ENCODE data around the gene NELL1. TPM values are rescaled to one million over a fixed set of nuclear protein-coding genes. Genes with fewer than 3 reads are reported as not detected.

Gene NELL1
- total RNA-seq, 1 donor from 2014 or later, result 0.29 TPM

GRCh38 chr11:21037850-21038249, 368.5 kb downstream of the NELL1 start:
- Mint-ChIP-seq H3K36me3 (ENCODE audit: unreplicated experiment) (no peaks in the 10 kb centered on the region), H3K9me3 (ENCODE audit: unreplicated experiment) (no peaks in the 10 kb centered on the region), H3K27me3 (ENCODE audit: unreplicated experiment) (no peaks in the 10 kb centered on the region), H3K4me3 (ENCODE audit: unreplicated experiment) (no peak overlapping the region), H3K4me1 (ENCODE audit: low read depth, unreplicated experiment) (no peaks in the 10 kb centered on the region), H3K27ac (ENCODE audit: unreplicated experiment) (no peak overlapping the region)
- TF ChIP-seq CTCF (IDR thresholded peaks at IDR 0.05; ENCODE audit: partially characterized antibody, unreplicated experiment), result no peak
- DNase-seq, result no peak

GRCh38 chr11:21038801-21039200, 369.4 kb downstream of the NELL1 start:
- TF ChIP-seq CTCF (IDR thresholded peaks at IDR 0.05; ENCODE audit: partially characterized antibody, unreplicated experiment), result no peak
- Mint-ChIP-seq H3K9me3 (ENCODE audit: unreplicated experiment) (no peaks in the 10 kb centered on the region), H3K4me1 (ENCODE audit: low read depth, unreplicated experiment) (no peaks in the 10 kb centered on the region), H3K36me3 (ENCODE audit: unreplicated experiment) (no peaks in the 10 kb centered on the region), H3K4me3 (ENCODE audit: unreplicated experiment) (no peak overlapping the region), H3K27me3 (ENCODE audit: unreplicated experiment) (no peaks in the 10 kb centered on the region), H3K27ac (ENCODE audit: unreplicated experiment) (no peak overlapping the region)
- no peak for DNase-seq

GRCh38 chr11:21040630-21041029, 371.2 kb downstream of the NELL1 start:
- DNase-seq, result no peak
- Mint-ChIP-seq H3K9me3 (ENCODE audit: unreplicated experiment) (no peaks in the 10 kb centered on the region), H3K27ac (ENCODE audit: unreplicated experiment) (no peak overlapping the region), H3K4me1 (ENCODE audit: low read depth, unreplicated experiment) (no peaks in the 10 kb centered on the region), H3K27me3 (ENCODE audit: unreplicated experiment) (no peaks in the 10 kb centered on the region), H3K4me3 (ENCODE audit: unreplicated experiment) (no peak overlapping the region), H3K36me3 (ENCODE audit: unreplicated experiment) (no peaks in the 10 kb centered on the region)
- no peak for TF ChIP-seq CTCF (IDR thresholded peaks at IDR 0.05; ENCODE audit: partially characterized antibody, unreplicated experiment)

GRCh38 chr11:21048626-21049025, 379.2 kb downstream of the NELL1 start:
- peaks cover 2% of the 10 kb centered on the region for H3K4me1 Mint-ChIP-seq (ENCODE audit: low read depth, unreplicated experiment)
- H3K4me3 Mint-ChIP-seq (ENCODE audit: unreplicated experiment), result no peak overlapping the region
- no peak overlapping the region for H3K27ac Mint-ChIP-seq (ENCODE audit: unreplicated experiment)
- DNase-seq, result no peak
- H3K36me3 Mint-ChIP-seq (ENCODE audit: unreplicated experiment), result no peaks in the 10 kb centered on the region
- H3K27me3 Mint-ChIP-seq (ENCODE audit: unreplicated experiment), result peaks cover 2% of the 10 kb centered on the region
- no peak for TF ChIP-seq CTCF (IDR thresholded peaks at IDR 0.05; ENCODE audit: partially characterized antibody, unreplicated experiment)
- H3K9me3 Mint-ChIP-seq (ENCODE audit: unreplicated experiment), result no peaks in the 10 kb centered on the region

- peak overlapping the region; percentile 23 for H3K27ac Mint-ChIP-seq (ENCODE audit: unreplicated experiment)
- H3K4me3 Mint-ChIP-seq (ENCODE audit: unreplicated experiment), result no peak overlapping the region
- peaks cover 4% of the 10 kb centered on the region for H3K4me1 Mint-ChIP-seq (ENCODE audit: low read depth, unreplicated experiment)
- no peak for DNase-seq
- H3K36me3 Mint-ChIP-seq (ENCODE audit: unreplicated experiment), result no peaks in the 10 kb centered on the region
- no peak for TF ChIP-seq CTCF (IDR thresholded peaks at IDR 0.05; ENCODE audit: partially characterized antibody, unreplicated experiment)
- H3K27me3 Mint-ChIP-seq (ENCODE audit: unreplicated experiment), result peaks cover 2% of the 10 kb centered on the region
- no peaks in the 10 kb centered on the region for H3K9me3 Mint-ChIP-seq (ENCODE audit: unreplicated experiment)
Observed at GRCh38 chr11:21053466-21053865, 384.1 kb downstream of the NELL1 start.
